HepG2 (cell line): ENCODE results near the gene PRR30. TPM values are rescaled to one million over a fixed set of nuclear protein-coding genes. Genes with fewer than 3 reads are reported as not detected.

Experiments used
- BRD4 ChIP-seq: sonication (generic); formaldehyde crosslinking; IDR thresholded peaks from 2 replicates; pipeline ENCODE4 v1.4.0; 2020; ENCODE audit warnings: missing genetic modification reagents
- HOXA9 ChIP-seq: sonication (generic); formaldehyde crosslinking; IDR thresholded peaks from 2 replicates; pipeline ENCODE4 v1.8.1; 2022; ENCODE audit warnings: missing genetic modification reagents, mild to moderate bottlenecking, moderate library complexity, borderline replicate concordance
- MAZ ChIP-seq, 2 experiments: sonication (generic) in 1 of 2; formaldehyde crosslinking in 1 of 2; IDR thresholded peaks; 2 replicates each; pipeline versions ENCODE4 v1.5.0 to v1.6.1; 2012 to 2020; ENCODE audit warnings: low read depth in 2 of 2, mild to moderate bottlenecking in 2 of 2, borderline replicate concordance in 1 of 2, improper control_type of control experiment in 1 of 2, low read length in 1 of 2, missing genetic modification reagents in 1 of 2, moderate library complexity in 1 of 2
- NR1H2 ChIP-seq: sonication (generic); formaldehyde crosslinking; IDR thresholded peaks from 2 replicates; pipeline ENCODE4 v1.8.1; 2022; ENCODE audit warnings: low read depth, missing genetic modification reagents, borderline replicate concordance
- PCBP2 ChIP-seq: fragments of 200-400 bp; formaldehyde crosslinking; optimal IDR thresholded peaks from 2 replicates; pipeline ENCODE3; 2018; ENCODE audit warnings: low read length, low read depth; ENCODE audit not compliant: poor library complexity, severe bottlenecking
- SALL1 ChIP-seq: sonication (generic); formaldehyde crosslinking; IDR thresholded peaks from 2 replicates; pipeline ENCODE4 v1.8.0; 2022; ENCODE audit warnings: mild to moderate bottlenecking, missing genetic modification reagents
- ZFAT ChIP-seq: sonication (generic); formaldehyde crosslinking; conservative IDR thresholded peaks from 2 replicates; pipeline ENCODE4 v1.8.1; 2023; ENCODE audit warnings: missing genetic modification reagents, inconsistent platforms
- ZFP90 ChIP-seq: sonication (generic); formaldehyde crosslinking; IDR thresholded peaks from 2 replicates; pipeline ENCODE4 v1.8.0; 2022; ENCODE audit warnings: missing genetic modification reagents, mild to moderate bottlenecking, inconsistent platforms, borderline replicate concordance
- ZKSCAN5 ChIP-seq: sonication (generic); formaldehyde crosslinking; IDR thresholded peaks from 2 replicates; pipeline ENCODE4 v1.5.1; 2020; ENCODE audit warnings: mild to moderate bottlenecking, missing genetic modification reagents
- ZNF276 ChIP-seq: sonication (generic); formaldehyde crosslinking; IDR thresholded peaks from 2 replicates; pipeline ENCODE4 v1.4.0; 2020; ENCODE audit warnings: mild to moderate bottlenecking, low read depth, missing genetic modification reagents
- ZNF589 ChIP-seq: sonication (generic); formaldehyde crosslinking; conservative IDR thresholded peaks from 2 replicates; pipeline ENCODE4 v1.8.0; 2022; ENCODE audit warnings: mild to moderate bottlenecking, moderate library complexity, missing genetic modification reagents
- ZNF839 ChIP-seq: sonication (generic); formaldehyde crosslinking; IDR thresholded peaks from 2 replicates; pipeline ENCODE4 v1.4.0; 2020; ENCODE audit warnings: missing genetic modification reagents, mild to moderate bottlenecking, borderline replicate concordance
- polyA plus RNA-seq, 8 experiments: library from polyadenylated mRNA; depleted of rRNA in 3 of 8; stranded (reverse) in 7 of 8; unstranded in 1 of 8; fragments of >200 nt; fragmentation: Illumina TruSeq in 4 of 8; extraction: Trizol in 4 of 8; gene quantifications; 2 replicates each; pipeline versions ENCODE4 v1.2.1 to v1.2.3, GENCODE V29; 2011 to 2016; ENCODE audit warnings: low read depth in 4 of 8, missing spikeins in 1 of 8, mixed read lengths in 1 of 8; ENCODE audit not compliant: insufficient read depth in 1 of 8
- total RNA-seq, 5 experiments: library from RNA; depleted of rRNA; stranded (reverse); fragments of >200 nt; fragmentation: Illumina TruSeq; extraction: Trizol; gene quantifications; 2 replicates each; pipeline ENCODE4 v1.2.3, GENCODE V29; 2016; ENCODE audit warnings: low read depth in 1 of 5
- TF ChIP-seq, protein P1 (sequence below): sonication (generic); formaldehyde crosslinking; IDR thresholded peaks from 2 replicates; pipeline ENCODE4 v1.5.0; 2020; ENCODE audit warnings: mild to moderate bottlenecking, missing genetic modification reagents
- TF ChIP-seq, protein P2 (sequence below): IDR thresholded peaks from 2 replicates; pipeline ENCODE4 v1.6.1; 2016; ENCODE audit warnings: low read depth, missing genetic modification reagents, missing compliant biosample characterization

Gene PRR30
- total and polyA plus RNA-seq, 2 of the 13 experiments (the other 11 are each of a cell fraction or from before 2014, with no cell fraction given), result not detected

DNA sequence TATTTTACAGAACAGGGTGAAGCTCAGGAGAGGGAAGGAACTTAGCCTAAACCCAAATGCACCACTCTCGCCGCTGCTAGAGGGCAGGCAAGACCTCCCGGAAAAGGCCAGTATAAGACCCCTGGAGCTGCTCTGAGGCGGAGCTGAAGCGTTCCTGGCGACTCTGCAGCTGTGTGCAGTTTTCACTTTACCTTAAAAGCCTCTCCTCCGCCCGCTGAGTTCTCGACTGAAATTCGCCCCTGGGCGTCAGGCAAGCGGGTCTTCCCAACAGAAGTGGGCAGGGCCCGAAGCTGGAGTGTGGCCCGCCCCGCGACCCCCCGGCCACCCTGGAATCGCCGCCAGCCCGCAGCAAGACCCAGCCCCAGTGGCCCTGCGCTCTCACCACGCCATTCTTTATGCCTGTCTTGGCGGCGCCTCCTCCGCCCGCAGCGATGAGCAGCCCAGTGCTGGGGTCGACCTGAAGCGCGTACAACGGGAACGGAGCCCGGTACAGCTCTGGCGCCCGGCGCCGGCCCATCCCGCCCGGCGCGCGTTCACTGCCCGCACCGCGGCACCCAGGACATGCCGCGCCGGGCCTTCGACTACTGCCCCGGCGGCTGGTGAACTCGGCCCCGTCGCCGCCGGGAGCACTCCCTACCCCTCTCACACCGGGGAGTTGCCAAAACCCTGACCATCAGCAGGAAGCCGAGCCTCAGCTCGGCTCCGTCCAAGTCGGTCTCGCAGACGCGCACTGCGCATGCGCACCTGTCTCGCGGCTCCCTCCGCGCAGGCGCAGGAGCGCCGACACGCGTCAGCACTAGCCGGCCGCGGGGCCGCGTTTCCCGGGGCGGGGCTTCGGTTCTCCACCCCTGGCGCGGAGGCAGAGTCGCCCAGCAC lies 5.1 kb downstream of the PRR30 start, which contains the start of gene PREB (continued):
- TF ChIP-seq, protein P1, sequence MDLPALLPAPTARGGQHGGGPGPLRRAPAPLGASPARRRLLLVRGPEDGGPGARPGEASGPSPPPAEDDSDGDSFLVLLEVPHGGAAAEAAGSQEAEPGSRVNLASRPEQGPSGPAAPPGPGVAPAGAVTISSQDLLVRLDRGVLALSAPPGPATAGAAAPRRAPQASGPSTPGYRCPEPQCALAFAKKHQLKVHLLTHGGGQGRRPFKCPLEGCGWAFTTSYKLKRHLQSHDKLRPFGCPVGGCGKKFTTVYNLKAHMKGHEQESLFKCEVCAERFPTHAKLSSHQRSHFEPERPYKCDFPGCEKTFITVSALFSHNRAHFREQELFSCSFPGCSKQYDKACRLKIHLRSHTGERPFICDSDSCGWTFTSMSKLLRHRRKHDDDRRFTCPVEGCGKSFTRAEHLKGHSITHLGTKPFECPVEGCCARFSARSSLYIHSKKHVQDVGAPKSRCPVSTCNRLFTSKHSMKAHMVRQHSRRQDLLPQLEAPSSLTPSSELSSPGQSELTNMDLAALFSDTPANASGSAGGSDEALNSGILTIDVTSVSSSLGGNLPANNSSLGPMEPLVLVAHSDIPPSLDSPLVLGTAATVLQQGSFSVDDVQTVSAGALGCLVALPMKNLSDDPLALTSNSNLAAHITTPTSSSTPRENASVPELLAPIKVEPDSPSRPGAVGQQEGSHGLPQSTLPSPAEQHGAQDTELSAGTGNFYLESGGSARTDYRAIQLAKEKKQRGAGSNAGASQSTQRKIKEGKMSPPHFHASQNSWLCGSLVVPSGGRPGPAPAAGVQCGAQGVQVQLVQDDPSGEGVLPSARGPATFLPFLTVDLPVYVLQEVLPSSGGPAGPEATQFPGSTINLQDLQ (CRISPR knock-in tag), result no peak
- TF ChIP-seq ZFP90 (CRISPR knock-in tag), result no peak
- peak; percentile 69; the same call in 1 of the 2 replicates for TF ChIP-seq MAZ (IDR thresholded peaks at IDR 0.05; ENCODE audit: borderline replicate concordance, low read depth, low read length)
- TF ChIP-seq MAZ (CRISPR knock-in tag; IDR thresholded peaks at IDR 0.05; ENCODE audit: low read depth), result peak; percentile 81; the same call in 1 of the 2 replicates
- TF ChIP-seq, protein P2, sequence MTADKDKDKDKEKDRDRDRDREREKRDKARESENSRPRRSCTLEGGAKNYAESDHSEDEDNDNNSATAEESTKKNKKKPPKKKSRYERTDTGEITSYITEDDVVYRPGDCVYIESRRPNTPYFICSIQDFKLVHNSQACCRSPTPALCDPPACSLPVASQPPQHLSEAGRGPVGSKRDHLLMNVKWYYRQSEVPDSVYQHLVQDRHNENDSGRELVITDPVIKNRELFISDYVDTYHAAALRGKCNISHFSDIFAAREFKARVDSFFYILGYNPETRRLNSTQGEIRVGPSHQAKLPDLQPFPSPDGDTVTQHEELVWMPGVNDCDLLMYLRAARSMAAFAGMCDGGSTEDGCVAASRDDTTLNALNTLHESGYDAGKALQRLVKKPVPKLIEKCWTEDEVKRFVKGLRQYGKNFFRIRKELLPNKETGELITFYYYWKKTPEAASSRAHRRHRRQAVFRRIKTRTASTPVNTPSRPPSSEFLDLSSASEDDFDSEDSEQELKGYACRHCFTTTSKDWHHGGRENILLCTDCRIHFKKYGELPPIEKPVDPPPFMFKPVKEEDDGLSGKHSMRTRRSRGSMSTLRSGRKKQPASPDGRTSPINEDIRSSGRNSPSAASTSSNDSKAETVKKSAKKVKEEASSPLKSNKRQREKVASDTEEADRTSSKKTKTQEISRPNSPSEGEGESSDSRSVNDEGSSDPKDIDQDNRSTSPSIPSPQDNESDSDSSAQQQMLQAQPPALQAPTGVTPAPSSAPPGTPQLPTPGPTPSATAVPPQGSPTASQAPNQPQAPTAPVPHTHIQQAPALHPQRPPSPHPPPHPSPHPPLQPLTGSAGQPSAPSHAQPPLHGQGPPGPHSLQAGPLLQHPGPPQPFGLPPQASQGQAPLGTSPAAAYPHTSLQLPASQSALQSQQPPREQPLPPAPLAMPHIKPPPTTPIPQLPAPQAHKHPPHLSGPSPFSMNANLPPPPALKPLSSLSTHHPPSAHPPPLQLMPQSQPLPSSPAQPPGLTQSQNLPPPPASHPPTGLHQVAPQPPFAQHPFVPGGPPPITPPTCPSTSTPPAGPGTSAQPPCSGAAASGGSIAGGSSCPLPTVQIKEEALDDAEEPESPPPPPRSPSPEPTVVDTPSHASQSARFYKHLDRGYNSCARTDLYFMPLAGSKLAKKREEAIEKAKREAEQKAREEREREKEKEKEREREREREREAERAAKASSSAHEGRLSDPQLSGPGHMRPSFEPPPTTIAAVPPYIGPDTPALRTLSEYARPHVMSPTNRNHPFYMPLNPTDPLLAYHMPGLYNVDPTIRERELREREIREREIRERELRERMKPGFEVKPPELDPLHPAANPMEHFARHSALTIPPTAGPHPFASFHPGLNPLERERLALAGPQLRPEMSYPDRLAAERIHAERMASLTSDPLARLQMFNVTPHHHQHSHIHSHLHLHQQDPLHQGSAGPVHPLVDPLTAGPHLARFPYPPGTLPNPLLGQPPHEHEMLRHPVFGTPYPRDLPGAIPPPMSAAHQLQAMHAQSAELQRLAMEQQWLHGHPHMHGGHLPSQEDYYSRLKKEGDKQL (CRISPR knock-in tag), result no peak
- no peak for TF ChIP-seq ZNF839 (CRISPR knock-in tag)
- TF ChIP-seq ZNF589, result no peak
- no peak for TF ChIP-seq ZFAT (CRISPR knock-in tag)
- TF ChIP-seq SALL1 (CRISPR knock-in tag), result peak; percentile 63
- 0 out of 2 replicates have a peak, but pooled peaks have one; percentile 83 for TF ChIP-seq BRD4 (CRISPR knock-in tag)
- TF ChIP-seq ZKSCAN5 (CRISPR knock-in tag), result no peak; the same call in 1 of the 2 replicates
- no peak for TF ChIP-seq HOXA9
- TF ChIP-seq NR1H2 (CRISPR knock-in tag), result no peak
- TF ChIP-seq ZNF276 (CRISPR knock-in tag), result no peak
- no peak for TF ChIP-seq PCBP2
